ENCODE measurements around the gene PRKCB. TPM values are rescaled to one million over a fixed set of nuclear protein-coding genes. Genes with fewer than 3 reads are reported as not detected.

PRKCB gene
- total and polyA plus RNA-seq, 12 donors, result 0.30 to 8.8 (median 1.1) TPM

- ATAC-seq, result no peak
These were observed 215.3 kb downstream of the PRKCB start for GRCh38 chr16:24051125-24051524.

GRCh38 chr16:24052329-24053098, 216.7 kb downstream of the PRKCB start:
- H3K27me3 ChIP-seq, result peaks cover 0 to 46% (median 36%) of the 10 kb centered on the region in 7 donors
- no peaks in the 10 kb centered on the region for H3K36me3 ChIP-seq
- no peak for TF ChIP-seq CTCF (IDR thresholded peaks at IDR 0.05)
- no peak for ATAC-seq
- H3K4me3 ChIP-seq, result no peak overlapping the region
- H3K9me3 ChIP-seq, result peaks cover 0 to 5% (median 0%) of the 10 kb centered on the region in 11 donors
- WGBS, 2 donors, result 66 to 67% methylated on average over 9 of the region's 9 CpGs
- intact Hi-C loops (cut with DNase I), result no loop called here
- H3K27ac ChIP-seq, result no peak overlapping the region
- DNase-seq, result no peak
- H3K4me1 ChIP-seq, result no peaks in the 10 kb centered on the region

More at GRCh38 chr16:24051125-24051524, 215.3 kb downstream of the PRKCB start:
- H3K4me1 ChIP-seq, result no peaks in the 10 kb centered on the region
- intact Hi-C loops (cut with DNase I), result no loop called here
- no peaks in the 10 kb centered on the region for H3K36me3 ChIP-seq
- no peak for DNase-seq
- no peak for TF ChIP-seq CTCF (IDR thresholded peaks at IDR 0.05)
- H3K9me3 ChIP-seq, result peaks cover 0 to 5% (median 0%) of the 10 kb centered on the region in 11 donors
- WGBS, 2 donors, result 62 to 66% methylated on average over 5 of the region's 5 CpGs
- H3K27me3 ChIP-seq, result peaks cover 0 to 33% (median 31%) of the 10 kb centered on the region in 7 donors
- no peak overlapping the region for H3K4me3 ChIP-seq
- no peak overlapping the region for H3K27ac ChIP-seq

GRCh38 chr16:24053099-24053946, 217.5 kb downstream of the PRKCB start:
- ATAC-seq (no peak), DNase-seq (no peak)
- Histone ChIP-seq H3K9me3 (peaks cover 0 to 5% (median 0%) of the 10 kb centered on the region in 11 donors), H3K27ac (no peak overlapping the region), H3K36me3 (no peaks in the 10 kb centered on the region), H3K4me3 (no peak overlapping the region), H3K27me3 (peaks cover 0 to 53% (median 37%) of the 10 kb centered on the region in 7 donors), H3K4me1 (no peaks in the 10 kb centered on the region)
- whole genome bisulfite sequencing, 2 donors, result 84 to 86% methylated on average over 8 of the region's 8 CpGs
- intact Hi-C loops (cut with DNase I), result no loop called here
- no peak for TF ChIP-seq CTCF (IDR thresholded peaks at IDR 0.05)

- Histone ChIP-seq H3K27ac (no peak overlapping the region), H3K4me3 (no peak overlapping the region), H3K4me1 (no peaks in the 10 kb centered on the region), H3K9me3 (peaks cover 0 to 5% (median 0%) of the 10 kb centered on the region in 11 donors), H3K27me3 (peaks cover 0 to 63% (median 37%) of the 10 kb centered on the region in 7 donors), H3K36me3 (no peaks in the 10 kb centered on the region)
- DNase-seq (no peak), ATAC-seq (no peak)
- intact Hi-C loops (cut with DNase I), result no loop called here
- no peak for TF ChIP-seq CTCF (IDR thresholded peaks at IDR 0.05)
- WGBS, 2 donors, result 31 to 43% methylated on average over 12 of the region's 12 CpGs
These were observed 219.1 kb downstream of the PRKCB start for GRCh38 chr16:24054741-24055491.
